NCI-H1105 treated with DMSO at 0.1 percent for 48 hours (cell line): Measurements from ENCODE around the gene TENT4B.
"Not testable (repeated sequence)": the region's sequence is repeated elsewhere in the genome, so short reads cannot be mapped to it uniquely, and the experiment has no call there.

Experiments used
- DNase-seq: peaks from one replicate; lab custom pipeline; 2025; lab: John Stamatoyannopoulos, UW

The TENT4B gene

GRCh38 chr16:50154420-50154950 is 1.4 kb downstream of the TENT4B start:
- no peak for DNase-seq

DNA sequence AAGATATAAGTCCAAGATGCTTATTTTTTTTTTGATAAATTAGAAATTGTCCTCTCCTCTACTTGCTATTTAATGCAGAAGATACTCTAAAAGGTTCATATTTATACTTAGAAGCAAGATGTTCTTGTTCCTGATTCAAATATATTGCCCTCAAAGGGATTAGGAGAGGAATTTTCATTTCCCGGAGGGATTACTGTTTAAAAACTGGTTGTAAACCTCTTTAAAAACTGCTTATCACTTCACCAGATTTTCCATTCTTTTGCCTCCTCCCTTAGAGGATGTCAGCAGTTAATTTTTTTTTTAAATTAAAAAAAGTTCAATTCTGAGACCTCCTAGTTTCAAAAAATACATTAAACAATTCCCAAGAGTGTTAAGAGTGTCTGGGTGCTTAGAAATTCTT is 2.8 kb downstream of the TENT4B start:
- DNase-seq: no peak

- DNase-seq: no peak
Measured at GRCh38 chr16:50156590-50156989, 3.5 kb downstream of the TENT4B start.

DNA sequence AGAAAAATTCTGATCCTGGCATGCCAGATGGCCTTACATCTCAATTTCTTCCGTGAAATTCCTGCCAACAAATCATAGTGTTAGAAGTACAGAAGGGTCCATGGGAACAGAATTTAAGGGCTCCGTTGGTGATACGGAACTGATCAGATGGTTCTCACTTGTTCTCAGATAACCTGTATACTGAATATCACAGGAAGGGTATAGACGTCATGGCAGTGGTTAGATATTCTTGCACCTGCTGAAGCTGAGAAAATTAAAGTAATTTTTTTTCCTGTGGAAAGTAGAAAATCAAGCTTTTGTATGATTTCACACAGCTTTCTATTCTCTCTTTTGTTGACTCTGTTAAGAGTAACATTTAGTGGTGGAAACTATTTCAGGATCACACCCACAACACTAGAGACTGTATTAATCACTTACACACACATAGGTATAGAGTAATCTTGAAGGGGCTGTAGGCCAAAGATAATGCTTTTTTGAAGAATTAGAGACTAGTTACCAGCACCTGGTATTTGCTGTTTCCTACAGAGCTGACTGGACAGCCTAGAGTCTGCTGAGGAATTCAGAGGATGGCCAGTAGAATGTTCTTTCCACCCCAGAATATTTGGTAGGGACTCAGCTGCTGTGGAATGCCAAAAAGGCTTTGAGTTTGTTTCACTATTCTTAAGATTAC is 7.5 kb downstream of the TENT4B start:
- DNase-seq: no peak

- DNase-seq: no peak
Measured at GRCh38 chr16:50161950-50162349, 8.8 kb downstream of the TENT4B start.

- no peak for DNase-seq
Measured at GRCh38 chr16:50165473-50165872, 12.4 kb downstream of the TENT4B start.

- no peak for DNase-seq
Measured at GRCh38 chr16:50166511-50167500, 13.7 kb downstream of the TENT4B start.

DNA sequence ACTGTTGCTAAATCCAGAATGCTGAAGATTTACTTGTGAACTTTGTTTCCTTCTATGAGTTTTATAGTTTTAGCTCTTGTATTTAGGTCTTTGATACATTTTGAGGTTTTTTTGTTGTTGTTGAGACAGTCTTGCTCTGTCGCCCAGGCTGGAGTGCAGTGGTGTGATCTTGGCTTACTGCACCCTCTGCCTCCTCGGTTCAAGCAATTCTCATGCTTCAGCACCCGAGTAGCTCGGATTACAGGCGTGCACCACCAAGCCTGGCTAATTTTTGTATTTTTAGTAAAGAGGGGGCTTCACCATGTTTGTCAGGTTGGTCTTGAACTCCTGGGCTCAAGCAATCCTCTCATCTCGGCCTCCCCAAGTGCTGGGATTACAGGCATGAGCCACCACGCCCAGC is 14.4 kb downstream of the TENT4B start:
- DNase-seq: no peak

DNA sequence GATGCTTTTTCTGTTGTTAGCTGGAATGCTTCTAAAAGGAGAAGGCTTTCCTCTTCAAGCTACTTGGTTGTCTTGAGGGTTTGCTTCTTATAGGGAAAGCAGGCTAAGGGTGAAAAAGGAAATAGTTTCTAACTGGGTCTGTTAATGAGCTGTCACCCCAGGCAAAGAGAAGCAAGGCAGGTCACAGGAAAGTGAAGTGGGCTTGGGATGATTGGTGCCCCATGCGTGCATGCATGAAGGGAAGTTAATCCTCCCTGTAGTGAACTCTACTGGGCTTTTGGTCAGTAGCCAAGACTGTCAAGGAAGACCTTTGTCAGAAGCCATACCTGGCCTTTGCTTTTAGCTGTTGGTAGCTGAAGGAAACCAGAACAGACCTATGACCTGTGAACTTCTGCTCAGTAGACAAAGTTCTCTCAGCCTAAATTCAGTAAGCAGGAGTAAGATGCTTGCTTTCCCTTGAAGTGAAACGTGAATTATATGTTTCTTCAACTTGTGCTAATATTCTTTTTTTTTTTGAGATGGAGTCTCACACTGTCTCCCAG is 16.5 kb downstream of the TENT4B start:
- DNase-seq: no peak

GRCh38 chr16:50171773-50172172 is 18.7 kb downstream of the TENT4B start:
- DNase-seq: not testable (repeated sequence)

DNA sequence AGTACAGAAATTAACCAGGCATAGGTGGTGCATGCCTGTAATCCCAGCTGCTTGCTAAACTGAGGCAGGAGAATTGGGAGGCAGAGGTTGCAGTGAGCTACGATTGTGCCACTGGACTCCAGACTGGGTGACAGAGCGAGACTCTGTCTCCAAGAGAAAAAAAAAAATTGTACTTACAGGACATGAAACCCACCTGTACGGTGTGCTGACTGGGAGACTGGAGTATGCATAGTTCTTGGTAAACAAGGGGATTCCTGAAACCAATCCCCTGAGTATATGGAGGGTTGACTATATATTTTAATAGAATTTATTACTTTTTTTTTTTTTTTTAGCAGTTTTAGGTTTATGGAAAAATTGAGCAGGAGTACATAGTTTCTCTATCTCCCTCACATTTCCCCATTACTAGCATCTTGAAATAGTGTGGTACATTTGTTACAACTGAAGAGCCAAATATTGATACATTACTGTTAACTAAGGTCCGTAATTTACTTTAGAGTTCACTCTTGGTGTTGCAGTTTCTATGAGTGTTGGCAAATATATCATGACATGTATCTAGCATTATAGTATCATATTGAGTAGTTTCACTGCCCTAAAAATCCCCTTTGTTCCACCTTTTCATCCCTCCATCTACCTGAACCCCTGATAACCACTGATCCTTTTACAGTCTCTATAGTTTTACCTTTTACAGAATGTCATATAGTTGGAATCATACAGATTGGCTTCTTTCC is 19.3 kb downstream of the TENT4B start:
- no peak for DNase-seq

GRCh38 chr16:50173316-50173715 is 20.2 kb downstream of the TENT4B start:
- no peak for DNase-seq

GRCh38 chr16:50178491-50178941 is 25.4 kb downstream of the TENT4B start:
- no peak for DNase-seq

DNA sequence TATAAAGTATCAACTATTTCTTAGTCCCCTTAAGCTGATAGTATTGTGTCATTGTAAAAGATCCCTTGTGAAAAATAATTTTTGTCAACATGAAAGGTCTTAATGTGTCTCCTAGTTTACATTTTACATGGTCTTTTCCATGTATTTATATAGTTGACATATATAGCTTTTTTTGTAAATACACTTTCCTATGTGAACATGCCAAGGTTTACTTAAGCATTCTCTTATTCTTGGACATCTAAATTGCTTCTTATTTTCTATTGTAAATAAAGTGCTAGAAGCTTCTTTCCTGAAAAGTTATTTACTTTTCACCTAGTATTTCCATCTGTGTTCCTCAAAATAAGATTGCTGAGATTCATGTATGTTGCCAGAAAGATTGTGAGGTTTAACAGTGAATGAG is 29.3 kb downstream of the TENT4B start:
- DNase-seq: no peak

- no peak for DNase-seq
Measured at GRCh38 chr16:50183316-50183715, 30.2 kb downstream of the TENT4B start.

DNA sequence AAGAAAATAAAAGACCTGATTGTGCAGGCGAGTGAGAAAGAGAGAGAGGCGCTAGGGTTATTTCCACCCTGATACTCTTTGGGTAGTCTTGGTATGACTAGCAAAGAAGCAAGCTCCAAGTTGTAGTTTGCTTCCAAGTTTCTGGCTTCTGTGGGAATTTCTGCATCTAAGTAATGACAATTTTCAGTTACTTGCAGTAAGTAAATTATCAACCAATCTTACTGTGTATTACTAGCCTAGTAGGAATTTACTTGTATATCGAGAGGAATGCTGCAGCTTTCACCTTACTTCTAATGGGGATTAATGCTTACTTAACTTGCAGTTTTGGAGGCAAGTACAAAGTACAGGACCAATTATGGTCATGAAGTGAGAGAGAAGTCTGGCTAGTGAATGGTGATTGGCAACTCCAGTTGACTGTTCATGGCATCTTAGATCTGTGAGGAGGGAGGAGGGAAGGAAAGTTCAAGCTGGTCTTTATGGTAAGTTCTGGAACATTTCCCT is 31.9 kb downstream of the TENT4B start:
- no peak for DNase-seq

- no peak for DNase-seq
Measured at GRCh38 chr16:50188619-50189136, 35.6 kb downstream of the TENT4B start.

- no peak for DNase-seq
Measured at GRCh38 chr16:50190292-50190691, 37.2 kb downstream of the TENT4B start.

DNA sequence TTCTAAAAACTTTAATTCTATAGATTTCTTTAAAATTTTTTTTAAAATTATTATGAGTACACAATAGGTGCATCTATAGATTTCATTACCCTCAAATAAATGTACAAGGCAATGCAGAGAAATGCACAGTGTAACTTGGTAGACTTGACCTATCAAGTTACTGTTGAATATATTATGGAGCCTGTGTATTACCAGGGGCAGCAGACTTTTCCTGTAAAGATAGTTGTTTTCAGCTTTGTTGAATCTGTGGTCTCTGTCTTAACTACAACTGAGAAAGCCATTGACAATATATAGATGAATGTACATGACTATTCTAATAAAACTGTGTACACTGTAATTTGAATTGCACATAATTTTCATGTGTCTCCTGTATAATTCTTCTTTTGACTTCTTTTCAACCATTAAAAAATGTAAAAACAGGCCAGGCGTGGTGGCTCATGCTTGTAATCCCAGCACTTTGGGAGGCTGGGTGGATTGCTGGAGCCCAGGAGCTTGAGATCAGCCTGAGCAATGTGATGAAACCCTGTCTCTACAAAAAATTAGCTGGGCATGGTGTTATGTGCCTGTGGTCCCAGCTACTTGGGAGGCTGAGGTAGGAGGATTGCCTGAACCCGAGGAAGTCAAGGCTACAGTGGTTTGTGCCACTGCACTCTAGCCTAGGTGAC is 39.4 kb downstream of the TENT4B start:
- no peak for DNase-seq

- no peak for DNase-seq
Measured at GRCh38 chr16:50193594-50193993, 40.5 kb downstream of the TENT4B start.

- DNase-seq: no peak
Measured at GRCh38 chr16:50195276-50195675, 42.2 kb downstream of the TENT4B start.
